BLaER1 (cell line): Measurements from ENCODE around the gene PNLIP.

Experiments
- H3K27ac ChIP-seq: shearing (Covaris generic); formaldehyde crosslinking; 2 replicates; pipeline ENCODE4 v1.8.1; 2022
- H3K27me3 ChIP-seq: shearing (Covaris generic); formaldehyde crosslinking; 2 replicates; pipeline ENCODE4 v1.8.1; 2022
- H3K36me3 ChIP-seq: shearing (Covaris generic); formaldehyde crosslinking; 2 replicates; pipeline ENCODE4 v1.8.1; 2022
- H3K4me1 ChIP-seq: shearing (Covaris generic); formaldehyde crosslinking; 2 replicates; pipeline ENCODE4 v1.8.1; 2022
- H3K4me2 ChIP-seq: shearing (Covaris generic); formaldehyde crosslinking; 2 replicates; pipeline ENCODE4 v1.8.1; 2022
- H3K4me3 ChIP-seq: shearing (Covaris generic); formaldehyde crosslinking; 2 replicates; pipeline ENCODE4 v1.8.1; 2022
- H3K9ac ChIP-seq: shearing (Covaris generic); formaldehyde crosslinking; 2 replicates; pipeline ENCODE4 v1.8.1; 2022
- H3K9me3 ChIP-seq: shearing (Covaris generic); formaldehyde crosslinking; 2 replicates; pipeline ENCODE4 v1.8.1; 2022
- H4K20me1 ChIP-seq: shearing (Covaris generic); formaldehyde crosslinking; 2 replicates; pipeline ENCODE4 v1.8.1; 2022
- Cebpa-rat ChIP-seq: shearing (Covaris generic); IDR thresholded peaks from 2 replicates; pipeline ENCODE4 v1.8.1; 2022

PNLIP gene

DNA sequence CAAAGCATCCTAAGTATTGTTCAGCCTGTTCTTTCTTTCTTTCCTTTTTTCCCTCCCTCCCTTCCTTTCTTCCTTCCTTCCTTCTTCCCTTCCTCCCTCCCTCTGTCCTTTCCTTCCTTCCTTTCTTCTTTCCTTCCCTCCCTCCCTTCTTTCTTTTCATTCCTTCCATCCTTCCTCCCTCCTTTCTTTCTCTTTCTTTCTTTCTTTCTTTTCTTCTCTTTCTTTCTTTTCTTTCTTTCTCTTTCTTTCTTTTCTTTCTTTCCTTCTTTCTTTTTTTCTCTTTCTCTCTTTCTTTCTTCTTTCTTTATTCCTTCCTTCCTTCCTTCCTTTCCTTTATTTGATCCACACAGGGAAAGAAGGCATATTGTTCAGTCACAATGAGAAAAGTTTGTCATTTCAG lies 21.2 kb downstream of the PNLIP start:
- no peak for TF ChIP-seq Cebpa-rat
- H3K9ac ChIP-seq = no peak overlapping the region
- H3K9me3 ChIP-seq = no peaks in the 10 kb centered on the region
- H3K4me2 ChIP-seq = no peak overlapping the region
- no peaks in the 10 kb centered on the region for H3K27me3 ChIP-seq
- no peaks in the 10 kb centered on the region for H3K36me3 ChIP-seq
- no peaks in the 10 kb centered on the region for H4K20me1 ChIP-seq
- H3K27ac ChIP-seq = no peak overlapping the region
- no peak overlapping the region for H3K4me3 ChIP-seq
- H3K4me1 ChIP-seq = no peaks in the 10 kb centered on the region

DNA sequence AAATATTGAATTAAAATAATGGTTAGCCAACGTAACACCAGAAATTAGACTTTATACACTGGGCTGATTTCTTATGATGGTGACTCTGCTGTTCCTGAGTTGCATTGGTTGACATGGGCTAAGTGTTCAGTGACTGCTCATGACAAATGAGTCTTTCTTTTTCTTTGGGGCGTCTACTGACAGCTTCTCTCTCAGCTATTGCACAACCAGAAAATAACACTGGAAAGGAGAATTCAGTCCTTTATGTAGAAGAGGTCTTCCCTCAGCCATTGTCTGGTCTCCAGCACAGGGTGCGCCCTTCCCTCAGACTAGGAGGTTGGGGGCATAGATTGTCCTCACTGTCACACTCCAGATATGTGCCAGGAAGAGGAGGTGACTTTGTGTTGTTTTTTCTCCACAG lies 21.6 kb downstream of the PNLIP start:
- Histone ChIP-seq H3K9me3 (no peaks in the 10 kb centered on the region), H4K20me1 (no peaks in the 10 kb centered on the region), H3K4me3 (no peak overlapping the region), H3K4me2 (no peak overlapping the region), H3K4me1 (no peaks in the 10 kb centered on the region), H3K27me3 (no peaks in the 10 kb centered on the region), H3K27ac (no peak overlapping the region), H3K36me3 (no peaks in the 10 kb centered on the region), H3K9ac (no peak overlapping the region)
- no peak for TF ChIP-seq Cebpa-rat

DNA sequence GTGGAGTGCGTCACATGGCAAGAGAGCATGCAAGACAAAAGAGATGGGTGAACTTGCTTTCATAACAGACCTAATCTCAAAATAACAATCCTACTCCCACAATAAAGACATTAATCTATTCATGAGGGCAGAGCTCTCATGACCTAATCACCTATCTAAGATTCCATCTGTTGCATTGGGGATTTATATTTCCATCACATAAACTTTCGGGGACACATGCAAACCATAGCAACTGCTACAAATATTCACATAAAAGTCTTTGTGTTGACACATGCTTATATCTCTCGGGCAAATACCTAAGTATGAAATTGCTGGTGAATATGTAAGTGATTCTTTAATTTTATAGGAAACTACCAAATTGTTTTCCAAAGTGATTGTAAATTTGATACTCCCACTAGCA lies 29.1 kb downstream of the PNLIP start:
- Histone ChIP-seq H3K9ac (no peak overlapping the region), H3K36me3 (no peaks in the 10 kb centered on the region), H3K4me1 (no peaks in the 10 kb centered on the region), H4K20me1 (no peaks in the 10 kb centered on the region), H3K27ac (no peak overlapping the region), H3K9me3 (no peaks in the 10 kb centered on the region), H3K4me3 (no peak overlapping the region), H3K27me3 (no peaks in the 10 kb centered on the region), H3K4me2 (no peak overlapping the region)
- TF ChIP-seq Cebpa-rat = no peak

DNA sequence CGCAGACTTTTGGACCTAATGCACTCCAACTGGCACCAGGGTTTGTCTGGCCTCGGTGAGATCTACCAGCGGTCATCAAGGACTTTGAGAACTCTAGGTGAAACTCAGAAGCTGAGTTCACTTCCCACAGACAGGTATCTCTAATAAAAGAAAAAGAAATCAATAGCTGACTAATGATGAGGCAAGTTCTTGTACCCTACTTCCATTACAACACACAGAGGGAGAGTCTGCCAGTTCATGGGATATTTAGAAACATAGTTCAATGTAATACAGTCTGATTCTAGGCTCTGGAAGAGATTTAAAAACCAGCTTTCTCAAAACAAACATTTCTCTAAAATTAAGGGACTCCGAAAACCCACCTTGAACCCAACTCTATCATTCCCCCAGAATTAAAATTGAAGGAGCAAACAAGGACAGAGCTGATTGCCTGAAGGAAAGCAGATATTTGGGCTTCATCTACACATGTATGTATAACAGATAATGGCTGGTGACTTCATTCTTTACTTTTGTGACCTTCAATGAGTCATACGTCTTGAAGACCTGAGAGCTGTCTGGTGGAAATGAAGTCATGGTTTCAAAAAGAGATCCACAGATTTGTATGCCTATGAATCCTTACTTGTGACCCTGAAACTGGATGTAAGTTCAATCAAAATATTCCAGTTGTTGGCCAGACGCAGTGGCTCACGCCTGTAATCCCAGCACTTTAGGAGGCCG lies 42.3 kb downstream of the PNLIP start:
- Histone ChIP-seq H3K9ac (no peak overlapping the region), H3K4me2 (no peak overlapping the region)

DNA sequence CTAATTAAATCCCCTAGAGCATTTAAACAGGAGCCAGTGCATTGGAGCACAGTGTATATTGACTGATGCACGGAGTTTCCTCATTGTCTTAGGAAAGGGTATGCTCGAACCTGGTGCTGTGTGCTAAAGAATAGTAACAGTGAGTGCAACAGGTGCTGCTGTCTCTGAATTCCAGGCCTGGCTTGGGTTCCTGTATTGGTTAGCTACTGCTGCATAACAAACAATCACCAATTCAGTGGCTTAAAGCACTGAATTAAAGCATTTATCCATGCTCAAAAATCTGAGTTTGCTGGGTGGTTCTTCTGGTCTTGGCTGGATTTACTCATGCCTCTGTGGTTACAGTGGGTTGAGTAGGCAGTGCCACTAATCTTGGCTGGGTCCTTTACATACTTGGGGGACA lies 43.3 kb downstream of the PNLIP start:
- Histone ChIP-seq H3K4me1 (no peaks in the 10 kb centered on the region), H4K20me1 (no peaks in the 10 kb centered on the region), H3K27ac (no peak overlapping the region), H3K9ac (no peak overlapping the region), H3K4me3 (no peak overlapping the region), H3K9me3 (no peaks in the 10 kb centered on the region), H3K27me3 (no peaks in the 10 kb centered on the region), H3K4me2 (no peak overlapping the region), H3K36me3 (no peaks in the 10 kb centered on the region)
- no peak for TF ChIP-seq Cebpa-rat

More for the DNA sequence above, 42.3 kb downstream of the PNLIP start:
- H3K27me3 ChIP-seq = no peaks in the 10 kb centered on the region
- H3K27ac ChIP-seq = no peak overlapping the region
- TF ChIP-seq Cebpa-rat = no peak
- H3K9me3 ChIP-seq = no peaks in the 10 kb centered on the region
- no peak overlapping the region for H3K4me3 ChIP-seq
- no peaks in the 10 kb centered on the region for H3K4me1 ChIP-seq
- no peaks in the 10 kb centered on the region for H3K36me3 ChIP-seq
- H4K20me1 ChIP-seq = no peaks in the 10 kb centered on the region

DNA sequence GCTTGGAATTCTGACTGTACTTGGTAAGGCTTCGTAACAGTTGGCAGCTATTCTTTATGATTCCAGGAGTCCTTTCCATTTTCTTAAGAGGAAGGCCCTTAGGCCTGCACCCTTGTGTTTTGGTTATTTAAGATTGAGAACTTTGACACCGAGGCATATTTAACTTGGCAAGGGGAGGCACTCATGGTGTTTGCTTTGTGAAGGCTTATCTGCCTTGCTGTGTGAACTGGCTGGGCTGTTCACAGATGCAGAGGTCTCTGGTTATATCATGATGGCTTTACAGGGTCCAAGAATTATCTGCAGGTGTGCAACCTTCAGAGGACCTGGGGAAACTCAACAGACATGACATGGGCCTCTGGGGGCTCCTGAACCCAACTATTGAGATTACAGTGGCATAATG lies 44.2 kb downstream of the PNLIP start:
- no peak overlapping the region for H3K4me3 ChIP-seq
- H3K27me3 ChIP-seq = no peaks in the 10 kb centered on the region
- H3K9me3 ChIP-seq = no peaks in the 10 kb centered on the region
- H4K20me1 ChIP-seq = no peaks in the 10 kb centered on the region
- H3K4me2 ChIP-seq = no peak overlapping the region
- no peak for TF ChIP-seq Cebpa-rat
- H3K27ac ChIP-seq = no peak overlapping the region
- H3K9ac ChIP-seq = no peak overlapping the region
- H3K4me1 ChIP-seq = no peaks in the 10 kb centered on the region
- no peaks in the 10 kb centered on the region for H3K36me3 ChIP-seq

DNA sequence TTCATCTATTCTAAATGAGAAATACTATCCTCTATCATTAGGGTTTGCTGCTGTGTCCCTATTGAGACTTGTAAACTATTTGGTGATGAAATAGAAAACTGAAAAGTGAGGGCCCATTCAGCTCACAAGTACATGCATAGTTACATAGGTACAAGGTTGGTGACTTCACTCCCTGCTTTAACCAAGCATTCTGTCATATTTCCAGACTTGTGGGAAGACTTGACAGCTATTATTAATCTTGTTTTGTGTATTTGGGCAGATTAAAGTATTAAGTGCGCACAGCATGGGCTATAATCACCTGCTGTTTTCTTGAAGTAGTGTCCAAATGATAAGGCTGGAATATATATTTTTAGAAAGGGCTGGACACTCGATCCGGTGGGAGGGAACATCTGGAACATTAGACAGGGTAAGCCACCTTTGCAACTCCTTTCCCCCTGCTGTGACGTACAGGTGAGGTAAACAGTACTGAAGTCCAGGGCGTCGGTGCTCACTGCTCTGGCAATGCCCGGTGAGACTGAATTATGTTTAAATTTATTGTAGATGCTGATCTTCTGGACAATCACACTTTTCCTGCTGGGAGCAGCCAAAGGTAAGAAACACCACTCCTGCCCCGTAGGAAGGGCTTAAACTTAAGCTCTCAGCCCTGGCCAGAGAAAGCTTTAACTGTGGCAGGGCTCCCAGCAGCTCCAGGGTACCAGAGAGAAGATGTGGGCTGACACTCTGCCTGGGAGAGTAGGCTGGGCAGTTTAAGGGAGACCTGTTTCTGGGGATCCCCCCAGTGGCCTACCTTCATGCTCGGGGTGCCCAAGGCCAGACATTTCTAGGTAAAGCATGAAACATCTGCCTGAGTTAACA lies 45.1 kb downstream of the PNLIP start, which contains the start of gene PNLIPRP1:
Gene PNLIPRP1 (plus strand): TSS at position 370 of the 855 bp plus-strand sequence. CDS start 171 bp downstream, at position 541.
- Histone ChIP-seq H3K4me2 (no peak within 1 kb of the TSS), H4K20me1 (no peaks in the 10 kb centered on the region), H3K9me3 (no peaks in the 10 kb centered on the region), H3K4me3 (no peak within 1 kb of the TSS), H3K36me3 (no peaks in the 10 kb centered on the region), H3K27me3 (no peaks in the 10 kb centered on the region), H3K27ac (no peak within 1 kb of the TSS), H3K4me1 (no peaks in the 10 kb centered on the region), H3K9ac (no peak within 1 kb of the TSS)
- no peak for TF ChIP-seq Cebpa-rat

DNA sequence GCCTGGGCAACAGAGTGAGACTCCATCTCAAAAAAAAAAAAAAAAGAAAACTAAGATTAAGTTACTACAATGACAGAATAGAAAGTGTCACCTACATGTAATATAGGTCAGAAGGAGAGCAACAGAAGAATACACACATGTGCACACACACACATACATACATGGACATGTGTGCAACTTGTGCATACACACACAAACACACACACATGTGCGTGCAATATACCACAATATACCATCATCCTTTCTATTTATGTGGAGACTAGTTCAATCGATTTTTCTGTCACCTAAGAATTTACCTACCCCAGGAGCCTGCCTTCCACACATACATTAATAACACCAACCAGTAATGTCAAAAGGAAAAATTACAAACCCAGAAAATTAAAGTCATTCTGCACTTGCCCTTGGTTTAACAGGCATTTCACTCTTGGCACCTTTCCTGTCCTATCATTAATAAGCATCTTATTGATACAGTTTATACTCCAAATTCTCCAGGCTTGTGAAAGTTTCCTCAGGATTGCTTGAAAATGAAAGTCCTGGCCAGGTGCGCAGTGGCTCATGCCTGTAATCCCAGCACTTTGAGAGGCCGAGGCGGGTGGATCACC lies 47.5 kb downstream of the PNLIP start:
- Histone ChIP-seq H3K4me2 (no peak overlapping the region), H3K4me3 (no peak overlapping the region), H3K27ac (no peak overlapping the region), H3K27me3 (no peaks in the 10 kb centered on the region), H3K9ac (no peak overlapping the region), H3K9me3 (no peaks in the 10 kb centered on the region), H3K4me1 (0 out of 2 replicates have a peak, but pooled peaks cover under 1% of the 10 kb centered on the region), H3K36me3 (no peaks in the 10 kb centered on the region), H4K20me1 (no peaks in the 10 kb centered on the region)
- TF ChIP-seq Cebpa-rat = no peak

DNA sequence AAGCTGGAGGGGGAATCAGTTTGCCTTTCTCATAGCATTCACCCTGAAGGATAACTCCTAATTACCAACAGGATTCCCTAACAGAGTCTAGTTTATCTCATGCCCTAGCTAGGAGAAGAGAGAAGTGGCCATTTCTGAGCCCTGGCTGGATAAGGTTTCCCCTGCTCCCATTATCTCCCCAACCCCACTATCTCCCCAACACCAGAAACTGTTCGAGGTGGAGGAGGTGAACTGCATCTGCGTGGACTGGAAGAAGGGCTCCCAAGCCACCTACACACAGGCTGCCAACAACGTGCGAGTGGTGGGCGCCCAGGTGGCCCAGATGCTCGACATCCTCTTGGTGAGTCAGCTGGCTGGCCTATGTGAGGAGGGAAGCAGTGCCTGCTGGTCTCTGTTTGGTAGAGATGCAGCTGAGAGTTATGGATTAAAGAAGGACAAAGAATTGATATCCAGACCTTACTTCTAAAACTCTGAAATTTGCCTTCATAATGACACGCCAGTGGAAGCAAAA lies 48.8 kb downstream of the PNLIP start:
- no peaks in the 10 kb centered on the region for H3K27me3 ChIP-seq
- H3K4me2 ChIP-seq = no peak overlapping the region
- no peaks in the 10 kb centered on the region for H4K20me1 ChIP-seq
- H3K27ac ChIP-seq = no peak overlapping the region
- no peaks in the 10 kb centered on the region for H3K36me3 ChIP-seq
- H3K9ac ChIP-seq = no peak overlapping the region
- H3K4me3 ChIP-seq = no peak overlapping the region
- H3K9me3 ChIP-seq = no peaks in the 10 kb centered on the region
- TF ChIP-seq Cebpa-rat = no peak
- 0 out of 2 replicates have a peak, but pooled peaks cover 4% of the 10 kb centered on the region for H3K4me1 ChIP-seq
